Activated naive CD8-positive, alpha-beta T cell treated with anti-CD3 and anti-CD28 coated beads, Interleukin-2, amount 10 ng/mL, durations not matched to agents 7 days and 5 days (primary cell): Measurements from ENCODE around the gene KCNB1. TPM values are rescaled to one million over a fixed set of nuclear protein-coding genes. Genes with fewer than 3 reads are reported as not detected.
A peak's percentile ranks its signal among the peaks of the same experiment; 100 is the strongest.

Source experiments
- ATAC-seq: fragments of 150-1000 bp; cut with Tn5 transposase; one replicate; pipeline ENCODE4 v1.10.0; 2021; ENCODE audit warnings: low read depth, moderate library complexity
- POLR2A ChIA-PET: fragments of 350-600 bp; sonication (Branson Sonifier 250); formaldehyde crosslinking; loops from one replicate; lab custom pipeline; 2021; ENCODE audit warnings: antibody characterized with exemption; lab: Charles Lee
- DNase-seq: peaks from one replicate; pipeline ENCODE4 v3.0.0; 2021
- H3K27ac Mint-ChIP-seq: one replicate; pipeline ENCODE4 v1.8.0; 2022; ENCODE audit warnings: mild to moderate bottlenecking, mixed read lengths
- H3K27me3 Mint-ChIP-seq: one replicate; pipeline ENCODE4 v1.8.0; 2022; ENCODE audit warnings: mild to moderate bottlenecking, moderate library complexity, mixed read lengths
- H3K36me3 Mint-ChIP-seq: one replicate; pipeline ENCODE4 v1.8.0; 2021; ENCODE audit warnings: mild to moderate bottlenecking, mixed read lengths
- H3K4me1 Mint-ChIP-seq: one replicate; pipeline ENCODE4 v1.8.0; 2021; ENCODE audit warnings: mixed read lengths
- H3K4me3 Mint-ChIP-seq: one replicate; pipeline ENCODE4 v1.8.0; 2022; ENCODE audit warnings: mild to moderate bottlenecking, moderate library complexity, mixed read lengths
- H3K9me3 Mint-ChIP-seq: one replicate; pipeline ENCODE4 v1.8.0; 2021; ENCODE audit warnings: mixed read lengths
- total RNA-seq, 2 experiments: library from RNA; stranded (reverse); gene quantifications; one replicate each; pipeline ENCODE4 v1.2.3, GENCODE V29; 2021

Gene KCNB1
- total RNA-seq, 2 experiments from 2014 or later = 0.09 TPM; not detected in 1

- POLR2A ChIA-PET = no interaction called here
- Mint-ChIP-seq H3K27ac (no peak overlapping the region), H3K36me3 (no peaks in the 10 kb centered on the region), H3K4me1 (peaks cover 6% of the 10 kb centered on the region), H3K27me3 (peaks cover 59% of the 10 kb centered on the region), H3K4me3 (no peak overlapping the region), H3K9me3 (peaks cover 6% of the 10 kb centered on the region)
- DNase-seq (no peak), ATAC-seq (no peak)
Observed at GRCh38 chr20:49485563-49485962, 3.1 kb upstream of the KCNB1 start.

GRCh38 chr20:49484180-49485140, 2.0 kb upstream of the KCNB1 start:
- H3K36me3 Mint-ChIP-seq = no peaks in the 10 kb centered on the region
- H3K27ac Mint-ChIP-seq = no peak overlapping the region

GRCh38 chr20:49483696-49484123, 1.2 kb upstream of the KCNB1 start:
- Mint-ChIP-seq H3K4me1 (peaks cover 6% of the 10 kb centered on the region), H3K9me3 (no peaks in the 10 kb centered on the region), H3K36me3 (no peaks in the 10 kb centered on the region), H3K27me3 (peaks cover 56% of the 10 kb centered on the region), H3K4me3 (no peak overlapping the region), H3K27ac (no peak overlapping the region)
- no peak for ATAC-seq
- POLR2A ChIA-PET = interaction anchor here (0.6 kb wide), 1 partner anchor 136 kb away, joined by 13 read pairs; no protein-coding TSS in a partner anchor
- no peak for DNase-seq

More at GRCh38 chr20:49484180-49485140, 2.0 kb upstream of the KCNB1 start:
- H3K27me3 Mint-ChIP-seq = peaks cover 56% of the 10 kb centered on the region
- H3K4me3 Mint-ChIP-seq = peak overlapping the region; percentile 83
- peak; percentile 91 for ATAC-seq
- DNase-seq = peak; percentile 78
- POLR2A ChIA-PET = interaction anchor here (0.6 kb wide), 1 partner anchor 137 kb away, joined by 13 read pairs; no protein-coding TSS in a partner anchor
- H3K9me3 Mint-ChIP-seq = no peaks in the 10 kb centered on the region
- peaks cover 6% of the 10 kb centered on the region for H3K4me1 Mint-ChIP-seq

GRCh38 chr20:49483018-49483695, 689 bp upstream of the KCNB1 start:
- ATAC-seq (no peak), DNase-seq (no peak)
- Mint-ChIP-seq H3K4me1 (peaks cover 6% of the 10 kb centered on the region), H3K4me3 (no peak overlapping the region), H3K27ac (no peak overlapping the region), H3K27me3 (peaks cover 56% of the 10 kb centered on the region), H3K36me3 (no peaks in the 10 kb centered on the region), H3K9me3 (no peaks in the 10 kb centered on the region)
- POLR2A ChIA-PET = no interaction called here

DNA sequence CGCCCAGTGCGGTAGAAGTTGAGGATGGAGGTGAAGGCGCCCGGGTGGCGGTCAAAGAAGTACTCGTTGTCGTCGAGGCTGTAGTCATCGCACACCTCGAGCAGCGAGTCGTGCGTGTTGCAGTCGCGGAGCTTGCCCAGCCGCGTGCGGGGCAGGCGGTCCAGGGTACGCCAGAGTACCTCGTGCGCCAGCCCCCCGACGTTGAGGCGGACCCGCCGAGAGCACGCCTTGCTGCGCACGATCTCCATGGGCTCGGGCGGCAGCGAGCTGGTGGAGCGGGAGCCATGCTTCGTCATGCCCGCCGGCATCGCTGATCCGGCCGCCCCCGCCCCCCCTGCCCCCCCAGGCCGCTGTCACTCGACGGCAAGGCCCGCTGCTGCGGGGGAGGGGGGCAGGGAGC, 295 bp downstream of the KCNB1 start:
- no peaks in the 10 kb centered on the region for H3K36me3 Mint-ChIP-seq
- POLR2A ChIA-PET = no interaction called here
- H3K4me3 Mint-ChIP-seq = no peak overlapping the region
- peaks cover 52% of the 10 kb centered on the region for H3K27me3 Mint-ChIP-seq
- no peaks in the 10 kb centered on the region for H3K9me3 Mint-ChIP-seq
- no peak for DNase-seq
- ATAC-seq = no peak
- H3K27ac Mint-ChIP-seq = no peak overlapping the region
- peaks cover 6% of the 10 kb centered on the region for H3K4me1 Mint-ChIP-seq

DNA sequence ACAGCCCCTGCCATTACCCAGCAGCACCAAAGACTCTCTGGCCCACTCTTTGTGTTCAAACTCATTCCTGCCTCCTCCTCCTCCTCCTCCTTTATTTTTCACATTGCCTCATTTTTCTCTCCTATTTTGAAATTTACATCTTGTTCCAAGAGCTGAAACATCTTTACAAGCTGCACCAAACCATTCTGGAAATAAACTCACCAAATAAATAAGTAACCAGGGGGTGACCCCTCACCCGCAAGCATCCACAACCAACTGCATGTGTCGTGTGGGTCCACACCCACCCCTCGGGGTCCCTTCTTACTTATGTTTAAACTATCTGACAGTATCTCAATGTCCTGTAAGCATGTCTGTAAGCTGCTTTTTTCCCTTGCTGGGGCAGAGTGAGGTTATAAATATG, 1.4 kb downstream of the KCNB1 start:
- DNase-seq = no peak
- peaks cover 6% of the 10 kb centered on the region for H3K4me1 Mint-ChIP-seq
- no peaks in the 10 kb centered on the region for H3K36me3 Mint-ChIP-seq
- POLR2A ChIA-PET = no interaction called here
- no peak overlapping the region for H3K4me3 Mint-ChIP-seq
- H3K27me3 Mint-ChIP-seq = peaks cover 46% of the 10 kb centered on the region
- H3K9me3 Mint-ChIP-seq = no peaks in the 10 kb centered on the region
- ATAC-seq = no peak
- H3K27ac Mint-ChIP-seq = no peak overlapping the region

GRCh38 chr20:49480236-49480635, 2.2 kb downstream of the KCNB1 start:
- Mint-ChIP-seq H3K4me3 (no peak overlapping the region), H3K27ac (no peak overlapping the region), H3K9me3 (no peaks in the 10 kb centered on the region), H3K4me1 (peaks cover 6% of the 10 kb centered on the region), H3K27me3 (peaks cover 39% of the 10 kb centered on the region), H3K36me3 (no peaks in the 10 kb centered on the region)
- POLR2A ChIA-PET = no interaction called here
- no peak for DNase-seq
- ATAC-seq = no peak

DNA sequence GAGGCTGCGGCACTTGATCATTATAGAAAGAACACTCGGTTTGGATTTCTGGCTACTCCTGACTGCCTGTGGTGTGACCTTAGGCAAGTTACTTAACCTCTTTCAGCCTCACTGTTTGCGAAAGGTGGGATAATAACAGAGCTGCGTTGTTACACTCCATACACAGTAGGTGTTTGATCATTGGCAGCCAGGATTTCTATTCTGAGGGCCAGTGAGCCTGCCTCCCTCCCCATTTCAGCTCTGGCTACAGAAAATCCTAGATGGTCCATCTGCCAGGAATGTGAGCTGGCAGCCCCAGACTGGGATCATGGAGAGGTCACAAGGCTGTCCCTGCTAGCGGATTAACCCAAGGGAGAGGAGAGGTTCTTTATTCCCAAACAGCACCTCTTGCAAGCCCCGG, 2.7 kb downstream of the KCNB1 start:
- POLR2A ChIA-PET = no interaction called here
- Mint-ChIP-seq H3K27me3 (peaks cover 39% of the 10 kb centered on the region), H3K27ac (no peak overlapping the region), H3K4me3 (no peak overlapping the region), H3K4me1 (peaks cover 5% of the 10 kb centered on the region), H3K9me3 (no peaks in the 10 kb centered on the region), H3K36me3 (no peaks in the 10 kb centered on the region)
- DNase-seq (no peak), ATAC-seq (no peak)

DNA sequence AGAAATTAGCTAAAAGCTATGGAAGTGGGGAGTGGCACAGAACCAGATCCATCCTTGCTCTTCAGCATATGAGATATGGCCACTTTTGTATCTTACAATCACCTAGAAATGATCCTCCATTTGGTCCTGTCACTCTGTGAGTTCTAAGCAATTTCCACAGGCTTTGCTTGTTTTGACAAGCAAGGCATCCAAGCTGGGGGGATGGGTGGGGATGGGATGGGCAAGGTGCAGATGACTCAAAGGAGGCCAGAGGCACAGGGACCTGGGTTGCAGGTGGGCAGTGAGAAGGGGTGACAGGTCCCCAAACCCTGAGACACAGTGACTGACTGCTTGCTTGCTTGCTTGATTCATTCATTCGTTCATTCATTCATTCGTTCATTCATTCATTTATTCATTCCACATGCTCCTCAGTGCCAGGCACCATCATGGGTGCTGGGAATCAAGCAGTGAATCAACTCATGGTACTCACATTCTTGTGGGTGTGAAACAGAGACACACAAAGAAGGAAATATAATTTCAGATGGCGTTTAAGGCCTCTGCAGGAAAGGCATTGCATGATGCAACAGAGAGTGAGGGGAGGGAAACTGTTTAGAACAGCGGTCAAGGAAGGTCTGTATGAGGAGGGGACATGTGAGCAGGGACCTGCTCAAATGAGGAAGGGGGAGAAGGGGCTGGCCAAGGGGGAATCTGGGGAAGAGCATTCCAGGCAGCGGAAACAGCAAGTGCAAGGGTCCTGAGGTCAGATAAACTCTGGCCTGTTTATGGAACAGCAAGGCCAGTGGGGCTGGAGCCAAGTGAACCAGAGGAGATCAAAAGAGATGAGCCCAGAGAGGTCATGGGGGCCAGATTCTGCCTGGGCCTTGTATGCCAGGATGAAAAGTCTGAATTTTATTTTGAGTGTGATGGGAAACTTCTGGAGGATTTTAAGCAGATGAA, 3.4 kb downstream of the KCNB1 start:
- H3K36me3 Mint-ChIP-seq = no peaks in the 10 kb centered on the region
- H3K27me3 Mint-ChIP-seq = peaks cover 35% of the 10 kb centered on the region
- H3K9me3 Mint-ChIP-seq = no peaks in the 10 kb centered on the region
- H3K4me3 Mint-ChIP-seq = no peak overlapping the region
- POLR2A ChIA-PET = no interaction called here
- H3K27ac Mint-ChIP-seq = no peak overlapping the region
- peaks cover under 1% of the 10 kb centered on the region for H3K4me1 Mint-ChIP-seq
- no peak for ATAC-seq
- DNase-seq = no peak

DNA sequence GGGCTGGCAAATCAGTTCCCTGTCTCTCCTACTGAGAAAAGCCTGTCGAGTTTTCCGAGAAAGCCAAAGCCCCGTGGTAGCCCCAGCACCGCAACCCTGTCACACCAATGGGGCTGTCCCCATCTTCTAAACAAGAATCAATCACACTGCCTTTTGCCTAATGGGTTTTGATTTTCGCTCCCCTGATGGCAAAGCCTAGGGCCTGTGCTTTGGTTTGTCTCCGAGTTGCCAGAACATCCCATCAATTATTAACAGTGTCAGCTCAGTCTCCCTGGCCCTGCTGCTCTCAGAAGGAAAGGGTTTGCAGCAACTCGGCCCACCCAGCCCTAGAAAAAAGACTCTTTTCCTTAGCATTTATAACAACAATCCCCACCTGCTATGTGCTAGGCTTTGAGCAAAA, 4.2 kb downstream of the KCNB1 start:
- Mint-ChIP-seq H3K36me3 (no peaks in the 10 kb centered on the region), H3K27me3 (peaks cover 35% of the 10 kb centered on the region), H3K9me3 (no peaks in the 10 kb centered on the region), H3K4me1 (no peaks in the 10 kb centered on the region), H3K4me3 (no peak overlapping the region), H3K27ac (no peak overlapping the region)
- POLR2A ChIA-PET = no interaction called here
- DNase-seq (no peak), ATAC-seq (no peak)

GRCh38 chr20:49477200-49477599, 5.3 kb downstream of the KCNB1 start:
- Mint-ChIP-seq H3K36me3 (no peaks in the 10 kb centered on the region), H3K27me3 (peaks cover 32% of the 10 kb centered on the region), H3K27ac (no peak overlapping the region)

DNA sequence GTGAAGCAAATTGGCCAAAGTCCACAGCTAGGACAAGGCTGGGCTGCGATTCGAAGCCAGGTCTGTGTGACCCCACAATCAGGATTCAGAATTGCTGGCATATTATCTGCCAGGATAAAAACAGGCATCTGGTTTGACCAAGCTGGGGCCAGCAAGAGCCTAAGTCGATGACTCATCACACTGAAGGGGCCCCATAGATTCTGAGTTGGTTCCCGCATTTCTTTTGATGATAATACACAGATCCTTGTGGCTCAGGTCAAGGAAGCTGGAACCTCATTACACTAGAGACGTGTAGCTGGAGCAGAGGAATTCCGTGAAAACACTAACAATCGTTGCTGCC, 6.5 kb downstream of the KCNB1 start:
- H3K9me3 Mint-ChIP-seq = no peaks in the 10 kb centered on the region
- no peak for DNase-seq
- no peak for ATAC-seq
- H3K4me1 Mint-ChIP-seq = no peaks in the 10 kb centered on the region
- H3K4me3 Mint-ChIP-seq = no peak overlapping the region
- POLR2A ChIA-PET = no interaction called here
- H3K36me3 Mint-ChIP-seq = no peaks in the 10 kb centered on the region
- H3K27ac Mint-ChIP-seq = no peak overlapping the region
- H3K27me3 Mint-ChIP-seq = peaks cover 26% of the 10 kb centered on the region

More at GRCh38 chr20:49477200-49477599, 5.3 kb downstream of the KCNB1 start:
- no peak for ATAC-seq
- DNase-seq = no peak
- POLR2A ChIA-PET = no interaction called here
- Mint-ChIP-seq H3K9me3 (no peaks in the 10 kb centered on the region), H3K4me1 (no peaks in the 10 kb centered on the region), H3K4me3 (no peak overlapping the region)
